ENCODE data around the gene IGF1. TPM values are rescaled to one million over a fixed set of nuclear protein-coding genes. Genes with fewer than 3 reads are reported as not detected.

The IGF1 gene
- total and polyA plus RNA-seq, 10 of the 15 experiments (the other 5 are each of a cell fraction or from before 2014, with no cell fraction given): 2.4 to 9.2 (median 3.5) TPM

DNA sequence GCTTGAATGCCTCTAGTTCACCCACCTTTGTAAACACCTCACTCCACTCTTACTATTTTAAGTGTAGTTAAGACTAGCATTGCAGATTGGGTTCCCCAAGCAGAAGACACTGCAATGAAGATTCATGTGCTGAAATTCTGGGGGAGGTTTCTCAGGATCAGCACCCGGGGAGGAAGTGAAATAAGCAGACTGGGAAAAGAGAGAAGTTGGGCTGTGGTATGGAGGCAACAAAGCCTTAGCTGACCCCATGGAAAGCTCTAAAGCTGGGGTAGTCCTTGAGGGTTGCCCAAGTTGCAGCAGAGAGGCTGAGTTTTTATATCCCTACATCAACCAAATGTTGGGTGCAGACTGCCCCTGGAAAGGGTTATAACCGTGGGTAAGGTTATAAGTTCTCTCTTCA lies 23.9 kb upstream of the IGF1 start:
- CTCF ChIA-PET: interaction anchor here (1.9 kb wide), 1 partner anchor 20 kb away, joined by 9 read pairs; no protein-coding TSS in a partner anchor

DNA sequence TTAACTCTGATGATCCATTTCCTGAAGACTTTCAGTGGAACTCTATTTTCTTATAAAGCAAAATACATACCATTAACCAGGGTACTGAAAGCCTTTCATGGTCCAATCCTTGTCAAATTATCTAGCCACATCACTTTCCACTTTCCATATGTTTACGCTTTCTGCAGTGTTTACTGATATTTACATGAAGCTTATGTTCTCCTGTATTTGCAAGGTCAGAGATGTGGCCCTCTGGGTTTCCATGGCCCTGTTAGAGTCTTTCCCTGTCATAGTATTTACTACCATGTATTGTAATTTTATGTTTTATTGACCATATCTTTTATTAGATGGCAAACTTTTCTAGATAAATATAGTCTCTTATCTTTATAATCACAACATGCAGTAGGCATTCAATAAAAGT lies 23.5 kb upstream of the IGF1 start:
- Histone ChIP-seq H3K79me2 (ENCODE audit: control insufficient read depth, insufficient read depth, low read length) (no peaks in the 10 kb centered on the region), H3K4me1 (ENCODE audit: control insufficient read depth, insufficient read depth, low read length) (peaks cover 11% of the 10 kb centered on the region; the same call in 1 of the 2 replicates), H3K9me3 (replicated peaks; ENCODE audit: control insufficient read depth, insufficient read depth, low read length) (no peaks in the 10 kb centered on the region; the same call in 2 of the 3 replicates), H3K4me3 (no peak overlapping the region), H3K27me3 (replicated peaks in 1 of 2; ENCODE audit: control insufficient read depth in 2 of 2, insufficient read depth in 2 of 2, low read length in 1 of 2) (no peaks in the 10 kb centered on the region), H3K9ac (ENCODE audit: control insufficient read depth, insufficient read depth, low read length) (no peak overlapping the region), H4K20me1 (ENCODE audit: control insufficient read depth, insufficient read depth) (no peaks in the 10 kb centered on the region), H3K36me3 (ENCODE audit: control insufficient read depth in 2 of 2, insufficient read depth in 2 of 2, low read length in 1 of 2) (no peaks in the 10 kb centered on the region), H3K27ac (ENCODE audit: control insufficient read depth, insufficient read depth) (peak overlapping the region; percentile 32), H3K4me2 (ENCODE audit: control insufficient read depth, insufficient read depth) (peak overlapping the region; percentile 26), H2AFZ (ENCODE audit: control insufficient read depth, low read depth, low read length) (peak overlapping the region; percentile 5; the same call in 1 of the 2 replicates)
- TF ChIP-seq CBX3 (IDR thresholded peaks at IDR 0.05; ENCODE audit: borderline replicate concordance, low read depth) (no peak), RUNX3 (IDR thresholded peaks at IDR 0.05; ENCODE audit: low read length) (no peak), TAF1 (IDR thresholded peaks at IDR 0.05; ENCODE audit: borderline replicate concordance, low read depth, low read length) (no peak), YBX1 (IDR thresholded peaks at IDR 0.05) (no peak), ASH2L (IDR thresholded peaks at IDR 0.05; ENCODE audit: borderline replicate concordance, low read depth) (no peak), FOXK2 (IDR thresholded peaks at IDR 0.05) (no peak), ZNF622 (IDR thresholded peaks at IDR 0.05) (no peak)
- TF ChIP-seq, protein P1, sequence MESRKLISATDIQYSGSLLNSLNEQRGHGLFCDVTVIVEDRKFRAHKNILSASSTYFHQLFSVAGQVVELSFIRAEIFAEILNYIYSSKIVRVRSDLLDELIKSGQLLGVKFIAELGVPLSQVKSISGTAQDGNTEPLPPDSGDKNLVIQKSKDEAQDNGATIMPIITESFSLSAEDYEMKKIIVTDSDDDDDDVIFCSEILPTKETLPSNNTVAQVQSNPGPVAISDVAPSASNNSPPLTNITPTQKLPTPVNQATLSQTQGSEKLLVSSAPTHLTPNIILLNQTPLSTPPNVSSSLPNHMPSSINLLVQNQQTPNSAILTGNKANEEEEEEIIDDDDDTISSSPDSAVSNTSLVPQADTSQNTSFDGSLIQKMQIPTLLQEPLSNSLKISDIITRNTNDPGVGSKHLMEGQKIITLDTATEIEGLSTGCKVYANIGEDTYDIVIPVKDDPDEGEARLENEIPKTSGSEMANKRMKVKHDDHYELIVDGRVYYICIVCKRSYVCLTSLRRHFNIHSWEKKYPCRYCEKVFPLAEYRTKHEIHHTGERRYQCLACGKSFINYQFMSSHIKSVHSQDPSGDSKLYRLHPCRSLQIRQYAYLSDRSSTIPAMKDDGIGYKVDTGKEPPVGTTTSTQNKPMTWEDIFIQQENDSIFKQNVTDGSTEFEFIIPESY (IDR thresholded peaks at IDR 0.05): no peak
- ATAC-seq (no peak), FAIRE-seq (no peak), DNase-seq (ENCODE audit: low read depth, low spot score) (no peak)
- ChIA-PET SMC1A (ENCODE audit: uncharacterized antibody, unreplicated experiment) (interaction anchor here (0.9 to 3.4 kb wide), 5 partner anchors 10 to 31 kb away, joined by 3 to 25 read pairs (median 4); no protein-coding TSS in a partner anchor), CTCF (interaction anchor here (1.0 to 1.9 kb wide), 3 partner anchors 20 to 307 kb away, joined by 3 to 9 read pairs (median 3); no protein-coding TSS in a partner anchor), POLR2A (interaction anchor here (1.5 to 2.7 kb wide), 2 partner anchors 9 to 20 kb away, joined by 5 to 18 read pairs; no protein-coding TSS in a partner anchor), RAD21 (ENCODE audit: unreplicated experiment) (interaction anchor here (0.9 to 2.2 kb wide), 7 partner anchors 9 to 40 kb away, joined by 3 to 17 read pairs (median 4); no protein-coding TSS in a partner anchor)
- intact Hi-C loops (cut with micrococcal nuclease; ENCODE audit: unreplicated experiment): no loop called here
- 0% methylated on average over 1 of the region's 1 CpG for WGBS (ENCODE audit: insufficient coverage, insufficient replicate concordance, low lambda C conversion rate, missing lambda C conversion rate)
- no TSS peak for BruUV-seq (replicated peaks)
- in situ Hi-C loops (cut with MboI): no loop called here

More for the DNA sequence above, 23.9 kb upstream of the IGF1 start:
- intact Hi-C loops (cut with micrococcal nuclease; ENCODE audit: unreplicated experiment) (no loop called here), in situ Hi-C loops (cut with MboI) (no loop called here)
- Histone ChIP-seq H3K27me3 (replicated peaks in 1 of 2; ENCODE audit: control insufficient read depth in 2 of 2, insufficient read depth in 2 of 2, low read length in 1 of 2) (no peaks in the 10 kb centered on the region), H3K4me3 (no peak overlapping the region), H3K4me2 (ENCODE audit: control insufficient read depth, insufficient read depth) (no peak overlapping the region), H3K9me3 (replicated peaks; ENCODE audit: control insufficient read depth, insufficient read depth, low read length) (no peaks in the 10 kb centered on the region; the same call in 2 of the 3 replicates), H3K36me3 (ENCODE audit: control insufficient read depth in 2 of 2, insufficient read depth in 2 of 2, low read length in 1 of 2) (no peaks in the 10 kb centered on the region), H4K20me1 (ENCODE audit: control insufficient read depth, insufficient read depth) (no peaks in the 10 kb centered on the region), H3K27ac (ENCODE audit: control insufficient read depth, insufficient read depth) (0 out of 2 replicates have a peak overlapping the region, but pooled peaks have one; percentile 32), H2AFZ (ENCODE audit: control insufficient read depth, low read depth, low read length) (no peak overlapping the region), H3K9ac (ENCODE audit: control insufficient read depth, insufficient read depth, low read length) (no peak overlapping the region), H3K79me2 (ENCODE audit: control insufficient read depth, insufficient read depth, low read length) (no peaks in the 10 kb centered on the region), H3K4me1 (ENCODE audit: control insufficient read depth, insufficient read depth, low read length) (peaks cover 11% of the 10 kb centered on the region; the same call in 1 of the 2 replicates)
- no peak for TF ChIP-seq RELA (IDR thresholded peaks at IDR 0.05; ENCODE audit: borderline replicate concordance, partially characterized antibody)
- no peak for TF ChIP-seq POLR2AphosphoS5 (IDR thresholded peaks at IDR 0.05; ENCODE audit: low read length)
- peak; percentile 42; the same call in 1 of the 2 replicates for TF ChIP-seq SPI1 (IDR thresholded peaks at IDR 0.05; ENCODE audit: borderline replicate concordance, insufficient read depth, low read depth, low read length)
- no peak for TF ChIP-seq POLR2AphosphoS2 (IDR thresholded peaks at IDR 0.05; ENCODE audit: low read depth, low read length)
- WGBS (ENCODE audit: insufficient coverage, insufficient replicate concordance, low lambda C conversion rate, missing lambda C conversion rate): 23% methylated on average over 2 of the region's 2 CpGs
- ATAC-seq (no peak), FAIRE-seq (no peak), DNase-seq (ENCODE audit: low read depth, low spot score) (no peak)
- SMC1A ChIA-PET (ENCODE audit: uncharacterized antibody, unreplicated experiment): interaction anchor here (0.6 to 3.4 kb wide), 5 partner anchors 9 to 56 kb away, joined by 3 to 25 read pairs (median 4); no protein-coding TSS in a partner anchor
- POLR2A ChIA-PET: interaction anchor here (1.5 to 2.7 kb wide), 2 partner anchors 9 to 21 kb away, joined by 5 to 18 read pairs; no protein-coding TSS in a partner anchor
- BruUV-seq (replicated peaks): no TSS peak
- RAD21 ChIA-PET (ENCODE audit: unreplicated experiment): interaction anchor here (0.9 to 2.2 kb wide), 2 partner anchors 20 to 39 kb away, joined by 4 to 17 read pairs; no protein-coding TSS in a partner anchor
